Thyroid gland (tissue), 4 donors: Measurements from ENCODE around the gene RAD21L1. TPM values are rescaled to one million over a fixed set of nuclear protein-coding genes. Genes with fewer than 3 reads are reported as not detected.

Source experiments
- DNase-seq, 2 donors: peaks; one replicate each; pipeline ENCODE4 v3.0.0-alpha.2; 2019
- H3K27ac ChIP-seq, 3 donors: fragments of 200-600 bp; sonication (generic); 1 replicate in 2 of 3; 2 replicates in 1 of 3; pipeline ENCODE4 v1.5.1; 2016 to 2019; ENCODE audit warnings: mild to moderate bottlenecking in 1 of 3, moderate library complexity in 1 of 3
- H3K27me3 ChIP-seq: fragments of 200-600 bp; sonication (generic); one replicate; pipeline ENCODE4 v1.5.1; 2019
- H3K36me3 ChIP-seq, 2 donors: fragments of 200-600 bp; sonication (generic); one replicate each; pipeline ENCODE4 v1.5.1; 2016 to 2019
- H3K4me1 ChIP-seq, 2 donors: fragments of 200-600 bp; sonication (generic); one replicate each; pipeline ENCODE4 v1.5.1; 2017 to 2019
- H3K4me3 ChIP-seq, 3 donors: fragments of 200-600 bp; sonication (generic); replicated peaks in 1 of 3; 1 replicate in 2 of 3; 2 replicates in 1 of 3; pipeline ENCODE4 v1.5.1; 2016; ENCODE audit warnings: mild to moderate bottlenecking in 1 of 3
- H3K9me3 ChIP-seq: fragments of 200-600 bp; sonication (generic); one replicate; pipeline ENCODE4 v1.5.1; 2017
- CTCF ChIP-seq, 6 experiments: fragments of 200-600 bp in 3 of 6; fragments of 450-650 bp in 3 of 6; sonication (generic) in 3 of 6; IDR thresholded peaks; one replicate each; pipeline ENCODE4 v1.5.1; 2016 to 2019; ENCODE audit warnings: antibody characterized with exemption in 6 of 6, mild to moderate bottlenecking in 2 of 6, inconsistent platforms in 1 of 6, moderate library complexity in 1 of 6
- POLR2A ChIP-seq, 2 donors: fragments of 450-650 bp; IDR thresholded peaks; one replicate each; pipeline ENCODE4 v1.6.1; 2017; ENCODE audit warnings: antibody characterized with exemption in 2 of 2, mild to moderate bottlenecking in 2 of 2, moderate library complexity in 1 of 2
- WGBS, 2 donors: methylation state at CpG; one replicate each; pipeline ENCODE4 v1.1.5; 2017; 5-methylcytosine and 5-hydroxymethylcytosine counted together
- intact Hi-C: fragments of 100-400 bp; cut with DNase I; formaldehyde crosslinking; loops from one replicate; pipeline ENCODE4 v1.15.1; 2023
- total RNA-seq, 4 donors: library from RNA; depleted of rRNA; stranded (reverse); fragments of >200 nt; gene quantifications; one replicate each; pipeline ENCODE4 v1.2.3, GENCODE V29; 2016

RAD21L1 gene
- total RNA-seq, 4 donors from 2014 or later, result not detected

- no peak overlapping the region for H3K4me3 ChIP-seq
- intact Hi-C loops, result no loop called here
- no peak for DNase-seq
- TF ChIP-seq POLR2A (IDR thresholded peaks at IDR 0.05), result no peak
- TF ChIP-seq CTCF (IDR thresholded peaks at IDR 0.05), result no peak
- H3K9me3 ChIP-seq, result no peaks in the 10 kb centered on the region
- no peaks in the 10 kb centered on the region for H3K36me3 ChIP-seq
- WGBS, 2 donors, result 91% methylated on average over 3 of the region's 3 CpGs
- H3K27ac ChIP-seq, result no peak overlapping the region
- H3K4me1 ChIP-seq, result no peaks in the 10 kb centered on the region
- H3K27me3 ChIP-seq, result no peaks in the 10 kb centered on the region
These were observed 26.6 kb downstream of the RAD21L1 start for GRCh38 chr20:1252416-1252815.

GRCh38 chr20:1254254-1254653 is 28.4 kb downstream of the RAD21L1 start:
- H3K4me1 ChIP-seq, result no peaks in the 10 kb centered on the region
- H3K36me3 ChIP-seq, result no peaks in the 10 kb centered on the region
- no peaks in the 10 kb centered on the region for H3K27me3 ChIP-seq
- WGBS, 2 donors, result 68 to 74% methylated on average over 2 of the region's 2 CpGs
- intact Hi-C loops, result no loop called here
- H3K9me3 ChIP-seq, result no peaks in the 10 kb centered on the region
- no peak overlapping the region for H3K4me3 ChIP-seq
- TF ChIP-seq CTCF (IDR thresholded peaks at IDR 0.05), result no peak
- DNase-seq, result no peak
- H3K27ac ChIP-seq, result no peak overlapping the region

GRCh38 chr20:1255675-1256074 is 29.8 kb downstream of the RAD21L1 start:
- no peak for DNase-seq
- Histone ChIP-seq H3K36me3 (no peaks in the 10 kb centered on the region), H3K27me3 (no peaks in the 10 kb centered on the region), H3K4me1 (no peaks in the 10 kb centered on the region), H3K4me3 (no peak overlapping the region), H3K9me3 (no peaks in the 10 kb centered on the region), H3K27ac (no peak overlapping the region)
- intact Hi-C loops, result no loop called here
- no peak for TF ChIP-seq POLR2A (IDR thresholded peaks at IDR 0.05)
- WGBS, 2 donors, result 88 to 92% methylated on average over 2 of the region's 2 CpGs

GRCh38 chr20:1263853-1264252 is 38.0 kb downstream of the RAD21L1 start:
- H3K27me3 ChIP-seq, result no peaks in the 10 kb centered on the region
- intact Hi-C loops, result no loop called here
- WGBS, 2 donors, result 83 to 89% methylated on average over 1 of the region's 1 CpG
- TF ChIP-seq POLR2A (IDR thresholded peaks at IDR 0.05), result no peak
- H3K36me3 ChIP-seq, result no peaks in the 10 kb centered on the region
- H3K4me3 ChIP-seq, result no peak overlapping the region
- no peak overlapping the region for H3K27ac ChIP-seq
- H3K4me1 ChIP-seq, result peaks cover 7 to 8% of the 10 kb centered on the region in 2 donors
- no peaks in the 10 kb centered on the region for H3K9me3 ChIP-seq
- no peak for DNase-seq

- no peaks in the 10 kb centered on the region for H3K27me3 ChIP-seq
- TF ChIP-seq POLR2A (IDR thresholded peaks at IDR 0.05) (no peak), CTCF (IDR thresholded peaks at IDR 0.05) (no peak)
- no peak overlapping the region for H3K4me3 ChIP-seq
- no peaks in the 10 kb centered on the region for H3K36me3 ChIP-seq
- no peak for DNase-seq
- 64 to 72% methylated on average over 2 of the region's 2 CpGs for WGBS, 2 donors
- H3K27ac ChIP-seq, result no peak overlapping the region
- peaks cover 7 to 8% of the 10 kb centered on the region in 2 donors for H3K4me1 ChIP-seq
- intact Hi-C loops, result no loop called here
- H3K9me3 ChIP-seq, result no peaks in the 10 kb centered on the region
These were observed 38.9 kb downstream of the RAD21L1 start for GRCh38 chr20:1264727-1265126.

- intact Hi-C loops, result no loop called here
- Histone ChIP-seq H3K36me3 (no peaks in the 10 kb centered on the region), H3K4me3 (peak overlapping the region in 2 of 3 donors; percentile 22 to 75), H3K4me1 (peaks cover 7 to 8% of the 10 kb centered on the region in 2 donors), H3K27me3 (no peaks in the 10 kb centered on the region), H3K27ac (peak overlapping the region in 2 of 3 donors; percentile 65 to 75), H3K9me3 (no peaks in the 10 kb centered on the region)
- WGBS, 2 donors, result 94% methylated on average over 4 of the region's 4 CpGs
- TF ChIP-seq POLR2A (IDR thresholded peaks at IDR 0.05) (no peak), CTCF (IDR thresholded peaks at IDR 0.05) (no peak)
- DNase-seq, result no peak
These were observed 39.5 kb downstream of the RAD21L1 start for GRCh38 chr20:1265226-1265915.
